GM12878 (cell line): ENCODE measurements around the gene CPNE9. TPM values are rescaled to one million over a fixed set of nuclear protein-coding genes. Genes with fewer than 3 reads are reported as not detected.

Experiments used
- ATAC-seq: fragments of 200-7000 bp; cut with Tn5 transposase; 3 replicates; pipeline ENCODE4 v1.9.1; 2020; ENCODE audit warnings: mild to moderate bottlenecking, moderate library complexity
- BruUV-seq: library from RNA; stranded (reverse); fragments of 400-500 nt; replicated peaks from 2 replicates; lab custom pipeline; 2021; lab: Mats Ljungman, UMichigan
- CTCF ChIA-PET: fragments of 300-600 bp; sonication (Branson Sonifier 250); formaldehyde crosslinking; extraction: SDS; loops from one replicate; lab custom pipeline; 2021; ENCODE audit warnings: inconsistent platforms; lab: Yijun Ruan, JAX
- POLR2A ChIA-PET: fragments of 350-600 bp; formaldehyde crosslinking; extraction: SDS; loops from one replicate; lab custom pipeline; 2021; ENCODE audit warnings: inconsistent platforms; lab: Charles Lee
- RAD21 ChIA-PET: fragments of 300-600 bp; sonication (Branson Sonifier 250); formaldehyde crosslinking; loops from one replicate; lab custom pipeline; 2023; ENCODE audit warnings: antibody characterized with exemption; ENCODE audit not compliant: unreplicated experiment; lab: Charles Lee
- SMC1A ChIA-PET: fragments of 300-600 bp; sonication (Branson Sonifier 250); formaldehyde crosslinking; loops from one replicate; lab custom pipeline; 2023; ENCODE audit not compliant: unreplicated experiment, uncharacterized antibody; lab: Charles Lee
- DNase-seq: peaks from one replicate; pipeline ENCODE4 v3.0.0-alpha.2; 2011; ENCODE audit warnings: low read depth, low spot score
- FAIRE-seq: peaks from 3 replicates; lab custom pipeline; 2011; peaks lifted over from hg19 to GRCh38; lab: Jason Lieb, UNC
- H2AFZ ChIP-seq: 2 replicates; pipeline ENCODE4 v1.6.0; 2011; ENCODE audit warnings: low read depth, low read length, control low read depth; ENCODE audit not compliant: control insufficient read depth
- H3K27ac ChIP-seq: 2 replicates; pipeline ENCODE4 v1.5.1; 2011; ENCODE audit warnings: control low read depth; ENCODE audit not compliant: control insufficient read depth, insufficient read depth
- H3K27me3 ChIP-seq, 2 experiments: replicated peaks in 1 of 2; 2 replicates each; pipeline versions ENCODE4 v1.6.0 to v1.6.1; 2011; ENCODE audit warnings: low read length in 1 of 2; ENCODE audit not compliant: control insufficient read depth in 2 of 2, insufficient read depth in 2 of 2
- H3K36me3 ChIP-seq, 2 experiments: 2 replicates each; pipeline ENCODE4 v1.5.1; 2011; ENCODE audit warnings: low read length in 1 of 2; ENCODE audit not compliant: control insufficient read depth in 2 of 2, insufficient read depth in 2 of 2
- H3K4me1 ChIP-seq: 2 replicates; pipeline ENCODE4 v1.6.1; 2011; ENCODE audit warnings: mild to moderate bottlenecking, low read length, moderate library complexity, mixed read lengths; ENCODE audit not compliant: control insufficient read depth, insufficient read depth
- H3K4me2 ChIP-seq: 2 replicates; pipeline ENCODE4 v1.6.0; 2011; ENCODE audit warnings: control low read depth; ENCODE audit not compliant: control insufficient read depth, insufficient read depth
- H3K4me3 ChIP-seq: fragments of 200-600 bp; sonication (generic); 2 replicates; pipeline ENCODE4 v1.5.1; 2016
- H3K79me2 ChIP-seq: 2 replicates; pipeline ENCODE4 v1.6.0; 2011; ENCODE audit warnings: low read length; ENCODE audit not compliant: control insufficient read depth, insufficient read depth
- H3K9ac ChIP-seq: 2 replicates; pipeline ENCODE4 v1.8.0; 2011; ENCODE audit warnings: low read length, control low read depth, mixed read lengths; ENCODE audit not compliant: control insufficient read depth, insufficient read depth
- H3K9me3 ChIP-seq: replicated peaks from 3 replicates; pipeline ENCODE4 v1.5.1; 2011; ENCODE audit warnings: mild to moderate bottlenecking, low read length; ENCODE audit not compliant: control insufficient read depth, insufficient read depth
- H4K20me1 ChIP-seq: 2 replicates; pipeline ENCODE4 v1.6.0; 2011; ENCODE audit not compliant: control insufficient read depth, insufficient read depth
- ATF3 ChIP-seq: IDR thresholded peaks from 2 replicates; pipeline ENCODE4 v1.6.1; 2011; ENCODE audit warnings: low read depth, mild to moderate bottlenecking, low read length, moderate library complexity, borderline replicate concordance; ENCODE audit errors: extremely low read depth
- CBX5 ChIP-seq: sonication (generic); IDR thresholded peaks from 2 replicates; pipeline ENCODE4 v1.6.1; 2016; ENCODE audit warnings: low read depth, moderate library complexity, mild to moderate bottlenecking, inconsistent platforms
- CHD2 ChIP-seq: IDR thresholded peaks from 2 replicates; pipeline ENCODE4 v1.6.1; 2011; ENCODE audit warnings: low read depth, low read length, improper control_type of control experiment, borderline replicate concordance
- CHD4 ChIP-seq: fragments of 200-600 bp; sonication (generic); IDR thresholded peaks from 2 replicates; pipeline ENCODE4 v1.6.1; 2016; ENCODE audit warnings: mild to moderate bottlenecking
- FOXK2 ChIP-seq: fragments of 450-650 bp; IDR thresholded peaks from 2 replicates; pipeline ENCODE4 v1.6.1; 2017; ENCODE audit warnings: mild to moderate bottlenecking, moderate library complexity
- IKZF2 ChIP-seq, 2 experiments: fragments of 450-650 bp; IDR thresholded peaks; 2 replicates each; pipeline ENCODE4 v1.6.1; 2017; ENCODE audit warnings: mild to moderate bottlenecking in 2 of 2, moderate library complexity in 2 of 2
- KDM1A ChIP-seq: fragments of 200-600 bp; sonication (generic); IDR thresholded peaks from 2 replicates; pipeline ENCODE4 v1.6.1; 2016; ENCODE audit warnings: borderline replicate concordance
- KLF5 ChIP-seq: fragments of 450-650 bp; IDR thresholded peaks from 2 replicates; pipeline ENCODE4 v1.6.1; 2014; ENCODE audit warnings: mild to moderate bottlenecking; ENCODE audit not compliant: partially characterized antibody
- MYC ChIP-seq: IDR thresholded peaks from 2 replicates; pipeline ENCODE4 v1.6.1; 2011; ENCODE audit warnings: mild to moderate bottlenecking, low read length, moderate library complexity, inconsistent platforms; ENCODE audit not compliant: insufficient read depth, insufficient replicate concordance, insufficient read length, severe bottlenecking
- NFYB ChIP-seq: IDR thresholded peaks from 2 replicates; pipeline ENCODE4 v1.6.1; 2011; ENCODE audit warnings: low read depth, mild to moderate bottlenecking, low read length, improper control_type of control experiment, moderate library complexity; ENCODE audit not compliant: insufficient read depth
- RCOR1 ChIP-seq: conservative IDR thresholded peaks from 2 replicates; pipeline ENCODE4 v1.6.1; 2012; ENCODE audit warnings: low read depth, low read length, improper control_type of control experiment
- SPI1 ChIP-seq: IDR thresholded peaks from 2 replicates; pipeline ENCODE4 v1.6.1; 2011; ENCODE audit warnings: low read depth, mild to moderate bottlenecking, low read length, moderate library complexity, borderline replicate concordance; ENCODE audit not compliant: insufficient read depth
- STAT1 ChIP-seq: fragments of 450-650 bp; conservative IDR thresholded peaks from 2 replicates; pipeline ENCODE4 v1.6.1; 2014; ENCODE audit warnings: antibody characterized with exemption, mild to moderate bottlenecking
- TBL1XR1 ChIP-seq: IDR thresholded peaks from 2 replicates; pipeline ENCODE4 v1.6.1; 2012; ENCODE audit warnings: low read depth, low read length, improper control_type of control experiment
- USF2 ChIP-seq: IDR thresholded peaks from 2 replicates; pipeline ENCODE4 v1.6.1; 2011; ENCODE audit warnings: low read depth, low read length, improper control_type of control experiment, borderline replicate concordance
- YBX1 ChIP-seq: fragments of 450-650 bp; IDR thresholded peaks from 2 replicates; pipeline ENCODE4 v1.6.1; 2016; ENCODE audit warnings: antibody characterized with exemption
- ZNF217 ChIP-seq: fragments of 450-650 bp; IDR thresholded peaks from 2 replicates; pipeline ENCODE4 v1.6.1; 2017; ENCODE audit warnings: antibody characterized with exemption, mild to moderate bottlenecking
- ZSCAN29 ChIP-seq: fragments of 450-650 bp; IDR thresholded peaks from 2 replicates; pipeline ENCODE4 v1.6.1; 2017; ENCODE audit warnings: mild to moderate bottlenecking, moderate library complexity
- WGBS: methylation state at CpG from one replicate; pipeline ENCODE4 v1.1.6; 2016; ENCODE audit warnings: low lambda C conversion rate; ENCODE audit not compliant: insufficient replicate concordance, insufficient coverage; ENCODE audit errors: missing lambda C conversion rate; 5-methylcytosine and 5-hydroxymethylcytosine counted together
- in situ Hi-C: fragments of 300-500 bp; cut with MboI; formaldehyde crosslinking; loops from 9 replicates; pipeline ENCODE4 v1.14.3; 2018; ENCODE audit warnings: mixed read lengths
- intact Hi-C: fragments of 100-400 bp; cut with micrococcal nuclease; formaldehyde crosslinking; loops from one replicate; pipeline ENCODE4 v1.14.2; 2022; ENCODE audit not compliant: unreplicated experiment
- polyA plus RNA-seq, 11 experiments: library from polyadenylated mRNA; depleted of rRNA in 4 of 11; unstranded in 6 of 11; stranded (reverse) in 5 of 11; fragments of >200 nt; fragmentation: Nextera tagmentation in 4 of 11; fragmentation: Illumina TruSeq in 1 of 11; extraction: Ambion mirVana in 4 of 11; extraction: Trizol in 1 of 11; gene quantifications; 1 replicate in 1 of 11; 2 replicates in 10 of 11; pipeline versions ENCODE4 v1.2.1 to v1.2.3, GENCODE V29; 2011 to 2016; ENCODE audit warnings: inconsistent platforms in 2 of 11, missing spikeins in 2 of 11, low read depth in 1 of 11
- total RNA-seq, 4 experiments: library from RNA; depleted of rRNA in 3 of 4; stranded (reverse); fragments of >200 nt in 3 of 4; fragmentation: Illumina TruSeq in 1 of 4; extraction: Trizol in 1 of 4; gene quantifications; 2 replicates each; pipeline versions ENCODE4 v1.2.1 to v1.2.3, GENCODE V29; 2013 to 2021

The CPNE9 gene
- total and polyA plus RNA-seq, 10 of the 15 experiments (the other 5 are each of a cell fraction or from before 2014, with no cell fraction given) = 0.02 to 0.12 (median 0.05) TPM; not detected in 7

GRCh38 chr3:9721015-9721699, 17.5 kb downstream of the CPNE9 start:
- no peak overlapping the region for H2AFZ ChIP-seq

More at GRCh38 chr3:9721015-9721699, 17.5 kb downstream of the CPNE9 start:
- Histone ChIP-seq H3K4me1 (no peaks in the 10 kb centered on the region), H3K36me3 (no peaks in the 10 kb centered on the region), H4K20me1 (no peaks in the 10 kb centered on the region), H3K9ac (no peak overlapping the region), H3K4me3 (no peak overlapping the region), H3K27me3 (no peaks in the 10 kb centered on the region; a peak in 2 of 4 replicates), H3K9me3 (no peaks in the 10 kb centered on the region), H3K27ac (no peak overlapping the region), H3K79me2 (no peaks in the 10 kb centered on the region), H3K4me2 (no peak overlapping the region)
- ChIA-PET CTCF (interaction anchor here (0.6 to 3.0 kb wide), 5 partner anchors 8 to 218 kb away, joined by 3 to 15 read pairs (median 3); partner anchors contain the start of gene BRPF1), POLR2A (no interaction called here), SMC1A (interaction anchor here (1.4 to 2.2 kb wide), 2 partner anchors 13 to 217 kb away, joined by 3 to 5 read pairs; no protein-coding TSS in a partner anchor), RAD21 (interaction anchor here (1.0 to 1.5 kb wide), 2 partner anchors 17 to 368 kb away, joined by 3 to 5 read pairs; no protein-coding TSS in a partner anchor)
- intact Hi-C loops = no loop called here
- TF ChIP-seq YBX1 = no peak
- TF ChIP-seq RCOR1 = no peak
- no peak for TF ChIP-seq STAT1
- TF ChIP-seq CBX5 = no peak
- no peak for TF ChIP-seq SPI1
- TF ChIP-seq IKZF2 (IDR thresholded peaks at IDR 0.05) = no peak
- no peak for TF ChIP-seq KLF5
- no peak for TF ChIP-seq USF2
- no peak for TF ChIP-seq ZSCAN29
- TF ChIP-seq TBL1XR1 = no peak
- no peak for TF ChIP-seq MYC
- no peak for TF ChIP-seq CHD4
- no peak for TF ChIP-seq KDM1A
- TF ChIP-seq CHD2 = no peak
- no peak for TF ChIP-seq FOXK2
- TF ChIP-seq ATF3 = no peak
- no peak for TF ChIP-seq ZNF217
- TF ChIP-seq NFYB = no peak
- in situ Hi-C loops = no loop called here
- ATAC-seq (no peak), DNase-seq (no peak), FAIRE-seq (no peak)
- no TSS peak for BruUV-seq
- 0% methylated on average over 7 of the region's 7 CpGs for WGBS
